ENCODE results near the gene ALDH8A1. TPM values are rescaled to one million over a fixed set of nuclear protein-coding genes. Genes with fewer than 3 reads are reported as not detected.

The ALDH8A1 gene
- total RNA-seq, 1 donor from 2014 or later: 0.86 TPM

GRCh38 chr6:134870677-134871498, 79.0 kb downstream of the ALDH8A1 start:
- H3K4me1 ChIP-seq: no peaks in the 10 kb centered on the region
- ATAC-seq: peak in 1 of 2 donors; percentile 56
- no peak for DNase-seq
- no peak for TF ChIP-seq CTCF (IDR thresholded peaks at IDR 0.05)
- no peaks in the 10 kb centered on the region for H3K27me3 ChIP-seq (ENCODE audit: low read depth)
- no peak overlapping the region for H3K4me3 ChIP-seq
- intact Hi-C loops (cut with DNase I): no loop called here
- H3K36me3 ChIP-seq: no peaks in the 10 kb centered on the region
- H3K9me3 ChIP-seq: no peaks in the 10 kb centered on the region
- no peak overlapping the region for H3K27ac ChIP-seq

GRCh38 chr6:134868812-134869211, 81.1 kb downstream of the ALDH8A1 start:
- Histone ChIP-seq H3K27ac (no peak overlapping the region), H3K9me3 (no peaks in the 10 kb centered on the region), H3K4me1 (no peaks in the 10 kb centered on the region), H3K4me3 (no peak overlapping the region), H3K36me3 (no peaks in the 10 kb centered on the region), H3K27me3 (ENCODE audit: low read depth) (no peaks in the 10 kb centered on the region)
- intact Hi-C loops (cut with DNase I): no loop called here
- ATAC-seq: no peak
- DNase-seq: no peak
- no peak for TF ChIP-seq CTCF (IDR thresholded peaks at IDR 0.05)

Small RNAs within 50 kb of the gene (microRNA-seq; reads per million reads assigned to microRNA genes)
- gene MIR3662 (ENCODE audit: borderline number of aligned reads): not detected

Other genes with a start within 250 kb of the ALDH8A1 start
- 51.3 TPM for gene HBS1L, start 104.7 kb upstream of the ALDH8A1 start, total RNA-seq
- 6.1 TPM for gene MYB, start 231.2 kb upstream of the ALDH8A1 start, total RNA-seq